Panc1 (cell line): ENCODE data around the gene ELSPBP1.

Source experiments
- CTCF ChIP-seq: fragments of 450-650 bp; IDR thresholded peaks from 2 replicates; pipeline ENCODE4 v1.5.1; 2017; ENCODE audit warnings: mild to moderate bottlenecking
- SIN3A ChIP-seq: IDR thresholded peaks from 2 replicates; pipeline ENCODE4 v1.6.1; 2012; ENCODE audit warnings: low read depth, mild to moderate bottlenecking, low read length, moderate library complexity, borderline replicate concordance; ENCODE audit not compliant: insufficient read depth

GRCh38 chr19:47998800-47999199, 4.4 kb downstream of the ELSPBP1 start:
- TF ChIP-seq CTCF (no peak), SIN3A (no peak)
